Retinal pigment epithelial cell (primary cell): Measurements from ENCODE around the gene NFYA.

Experiments used
- DNase-seq: peaks from one replicate; pipeline ENCODE4 v3.0.0-alpha.2; 2010; ENCODE audit warnings: low read depth
- H3K4me3 ChIP-seq: 2 replicates; pipeline ENCODE4 v1.5.1; 2011; ENCODE audit warnings: mild to moderate bottlenecking, low read length, control low read depth, moderate library complexity
- CTCF ChIP-seq: conservative IDR thresholded peaks from 2 replicates; pipeline ENCODE4 v1.5.1; 2011; ENCODE audit warnings: low read depth, low read length, control low read depth, inconsistent platforms

NFYA gene

GRCh38 chr6:41032830-41033229 is 39.9 kb upstream of the NFYA start:
- no peak for TF ChIP-seq CTCF
- DNase-seq: no peak

GRCh38 chr6:41033776-41034175 is 39.0 kb upstream of the NFYA start:
- no peak overlapping the region for H3K4me3 ChIP-seq
- DNase-seq: no peak
- no peak for TF ChIP-seq CTCF

More at GRCh38 chr6:41032830-41033229, 39.9 kb upstream of the NFYA start:
- no peak overlapping the region for H3K4me3 ChIP-seq

- TF ChIP-seq CTCF: no peak
- no peak overlapping the region for H3K4me3 ChIP-seq
- peak; percentile 30 for DNase-seq
These were observed 36.6 kb upstream of the NFYA start for GRCh38 chr6:41036186-41036585.

- no peak for DNase-seq
- no peak overlapping the region for H3K4me3 ChIP-seq
- no peak for TF ChIP-seq CTCF
These were observed 36.2 kb upstream of the NFYA start for GRCh38 chr6:41036601-41037000.

- DNase-seq: no peak
- no peak for TF ChIP-seq CTCF
- H3K4me3 ChIP-seq: no peak overlapping the region
These were observed 35.5 kb upstream of the NFYA start for GRCh38 chr6:41037107-41037900.

- no peak overlapping the region for H3K4me3 ChIP-seq
- TF ChIP-seq CTCF: no peak
- DNase-seq: no peak
These were observed 34.6 kb upstream of the NFYA start for GRCh38 chr6:41038205-41038604.
